ENCODE data around the gene SEPHS1. TPM values are rescaled to one million over a fixed set of nuclear protein-coding genes. Genes with fewer than 3 reads are reported as not detected.

SEPHS1 gene
- polyA plus RNA-seq, 3 donors from 2014 or later, result 14.3 to 19.3 (median 18.4) TPM

DNA sequence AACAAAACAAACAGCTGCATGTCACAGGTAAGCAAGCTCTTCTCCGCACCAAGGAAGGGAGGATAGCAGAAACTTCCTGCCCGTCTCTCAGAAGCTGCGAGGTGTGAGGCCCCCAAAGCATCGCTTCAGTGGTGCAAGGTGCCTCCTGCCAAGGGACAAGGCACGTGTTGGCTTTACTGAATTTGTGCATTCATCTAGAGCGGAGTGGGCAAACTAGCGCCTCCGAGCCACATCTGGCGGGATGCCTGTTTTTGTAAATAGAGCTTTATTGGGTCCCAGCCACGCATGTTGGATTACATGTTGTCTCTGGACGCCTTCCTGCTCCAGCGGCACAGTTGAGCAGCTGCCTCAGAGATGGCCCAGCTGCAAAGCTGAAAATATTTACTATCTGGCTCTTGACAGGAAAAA lies 75.9 kb downstream of the SEPHS1 start:
- Mint-ChIP-seq H3K9me3 (no peaks in the 10 kb centered on the region), H3K27ac (no peak overlapping the region), H3K36me3 (no peaks in the 10 kb centered on the region), H3K27me3 (ENCODE audit: low read depth in 3 of 3) (peaks cover 0 to 7% (median 0%) of the 10 kb centered on the region in 3 donors), H3K4me3 (no peak overlapping the region), H3K4me1 (no peaks in the 10 kb centered on the region)
- no peak for DNase-seq

GRCh38 chr10:13271552-13272163 lies 76.4 kb downstream of the SEPHS1 start:
- peak; percentile 5 to 31 (median 17) for DNase-seq
- H3K4me3 Mint-ChIP-seq, result no peak overlapping the region
- no peaks in the 10 kb centered on the region for H3K9me3 Mint-ChIP-seq
- H3K4me1 Mint-ChIP-seq, result no peaks in the 10 kb centered on the region
- H3K27ac Mint-ChIP-seq, result peak overlapping the region in 1 of 6 donors; percentile 1
- H3K36me3 Mint-ChIP-seq, result no peaks in the 10 kb centered on the region
- H3K27me3 Mint-ChIP-seq (ENCODE audit: low read depth in 3 of 3), result peaks cover 0 to 7% (median 0%) of the 10 kb centered on the region in 3 donors

DNA sequence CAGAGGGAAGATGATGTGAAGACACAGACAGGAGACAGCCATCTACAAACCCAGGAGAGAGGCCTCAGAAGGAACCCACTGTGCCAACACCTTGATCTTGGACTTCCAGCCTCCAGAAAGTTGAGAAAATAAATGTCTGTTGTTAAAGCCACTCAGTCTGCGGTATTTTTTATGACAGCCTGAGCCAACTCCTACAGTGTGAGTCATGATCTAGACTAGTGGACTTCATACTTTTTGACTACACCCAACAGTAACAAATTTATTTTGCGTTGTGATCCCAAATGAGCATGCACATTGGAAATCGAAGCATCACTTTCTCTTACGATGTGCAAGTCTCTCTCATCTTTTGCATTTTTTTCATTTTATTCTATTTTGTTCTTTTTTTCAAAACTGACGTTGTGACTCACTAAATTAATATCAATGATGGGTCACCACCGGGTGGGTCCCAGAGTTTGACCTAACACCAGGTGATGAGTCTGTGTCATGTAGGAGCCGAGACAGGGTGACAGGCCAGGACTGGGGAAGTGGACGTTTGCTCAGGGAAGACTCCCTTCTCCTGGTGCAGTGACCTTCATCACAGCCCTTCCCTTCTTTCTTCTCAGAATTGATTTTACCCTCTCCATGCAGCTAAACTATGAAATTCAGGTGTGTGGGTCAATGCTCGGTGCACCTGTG lies 77.1 kb downstream of the SEPHS1 start:
- Mint-ChIP-seq H3K4me1 (no peaks in the 10 kb centered on the region), H3K27ac (no peak overlapping the region), H3K36me3 (no peaks in the 10 kb centered on the region), H3K4me3 (no peak overlapping the region), H3K9me3 (no peaks in the 10 kb centered on the region), H3K27me3 (ENCODE audit: low read depth in 3 of 3) (peaks cover 0 to 7% (median under 1%) of the 10 kb centered on the region in 3 donors)
- DNase-seq, result no peak

DNA sequence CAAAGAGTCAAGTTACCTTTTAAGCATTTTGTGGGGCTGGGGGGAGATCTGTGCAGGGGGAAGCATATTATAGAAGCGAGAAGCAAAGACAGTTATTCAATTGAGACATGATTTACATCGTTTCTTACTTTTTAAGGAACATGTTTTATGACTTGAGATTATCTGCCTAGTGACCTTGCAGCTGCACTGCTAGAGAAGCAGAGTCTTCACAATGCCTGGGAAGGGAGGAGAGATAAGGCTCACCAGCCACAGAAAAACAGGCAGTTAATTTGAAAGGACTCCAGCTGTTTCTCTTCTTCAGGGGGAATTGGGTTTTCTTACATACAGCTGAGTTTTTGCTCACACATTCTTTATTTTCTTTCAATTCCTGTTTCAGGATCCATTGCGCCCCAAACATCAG lies 79.3 kb downstream of the SEPHS1 start:
- H3K4me3 Mint-ChIP-seq, result no peak overlapping the region
- no peaks in the 10 kb centered on the region for H3K9me3 Mint-ChIP-seq
- no peak overlapping the region for H3K27ac Mint-ChIP-seq
- no peak for DNase-seq
- peaks cover 1 to 7% (median 2%) of the 10 kb centered on the region in 3 donors for H3K27me3 Mint-ChIP-seq (ENCODE audit: low read depth in 3 of 3)
- no peaks in the 10 kb centered on the region for H3K4me1 Mint-ChIP-seq
- H3K36me3 Mint-ChIP-seq, result no peaks in the 10 kb centered on the region

DNA sequence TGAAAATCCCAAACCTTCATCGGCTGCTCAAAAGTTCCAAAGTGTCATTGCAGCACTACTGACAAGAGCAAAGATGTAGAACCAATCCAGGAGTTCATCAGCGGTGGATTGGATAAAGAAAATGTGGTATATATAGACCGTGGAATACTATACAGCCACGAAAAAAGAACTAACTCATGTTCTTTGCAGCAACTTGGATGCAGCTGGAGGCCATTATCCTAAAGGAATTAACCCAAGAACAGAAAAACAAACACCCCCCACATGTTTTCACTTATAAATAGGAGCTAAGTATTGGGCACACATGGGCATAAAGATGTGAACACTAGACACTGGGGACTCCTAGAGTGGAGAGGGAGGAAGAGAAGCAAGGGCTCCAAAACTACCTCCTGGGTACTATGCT lies 79.8 kb downstream of the SEPHS1 start:
- H3K4me3 Mint-ChIP-seq, result no peak overlapping the region
- H3K36me3 Mint-ChIP-seq, result no peaks in the 10 kb centered on the region
- peaks cover 1 to 6% (median 2%) of the 10 kb centered on the region in 3 donors for H3K27me3 Mint-ChIP-seq (ENCODE audit: low read depth in 3 of 3)
- no peak for DNase-seq
- H3K27ac Mint-ChIP-seq, result no peak overlapping the region
- no peaks in the 10 kb centered on the region for H3K4me1 Mint-ChIP-seq
- no peaks in the 10 kb centered on the region for H3K9me3 Mint-ChIP-seq

Other genes with a start within 250 kb of the SEPHS1 start
- gene OPTN, start 248.1 kb downstream of the SEPHS1 start, polyA plus RNA-seq, result 100 to 1,000 TPM in 1 of 3 donors, 10 to 100 TPM in 2; 35.4 to 103 (median 71.8) TPM
- under 1 TPM; 0.13 to 0.58 (median 0.55) TPM for gene MCM10, start 186.7 kb downstream of the SEPHS1 start, polyA plus RNA-seq
- gene UCMA, start 113.9 kb downstream of the SEPHS1 start, polyA plus RNA-seq, result not detected
- 10 to 100 TPM in 2 of 3 donors, 1 to 10 TPM in 1; 6.7 to 11.5 (median 11.4) TPM for gene PHYH, start 48.2 kb downstream of the SEPHS1 start, polyA plus RNA-seq
- gene BEND7, start 180.7 kb upstream of the SEPHS1 start, polyA plus RNA-seq, result not detected
- 10 to 100 TPM; 48.5 to 60.8 (median 50.1) TPM for gene PRPF18, start 238.7 kb upstream of the SEPHS1 start, polyA plus RNA-seq